ENCODE data around the gene ADAMTS6.

GRCh38 chr5:65359981-65360380, 121.7 kb downstream of the ADAMTS6 start:
- TF ChIP-seq, protein P1, sequence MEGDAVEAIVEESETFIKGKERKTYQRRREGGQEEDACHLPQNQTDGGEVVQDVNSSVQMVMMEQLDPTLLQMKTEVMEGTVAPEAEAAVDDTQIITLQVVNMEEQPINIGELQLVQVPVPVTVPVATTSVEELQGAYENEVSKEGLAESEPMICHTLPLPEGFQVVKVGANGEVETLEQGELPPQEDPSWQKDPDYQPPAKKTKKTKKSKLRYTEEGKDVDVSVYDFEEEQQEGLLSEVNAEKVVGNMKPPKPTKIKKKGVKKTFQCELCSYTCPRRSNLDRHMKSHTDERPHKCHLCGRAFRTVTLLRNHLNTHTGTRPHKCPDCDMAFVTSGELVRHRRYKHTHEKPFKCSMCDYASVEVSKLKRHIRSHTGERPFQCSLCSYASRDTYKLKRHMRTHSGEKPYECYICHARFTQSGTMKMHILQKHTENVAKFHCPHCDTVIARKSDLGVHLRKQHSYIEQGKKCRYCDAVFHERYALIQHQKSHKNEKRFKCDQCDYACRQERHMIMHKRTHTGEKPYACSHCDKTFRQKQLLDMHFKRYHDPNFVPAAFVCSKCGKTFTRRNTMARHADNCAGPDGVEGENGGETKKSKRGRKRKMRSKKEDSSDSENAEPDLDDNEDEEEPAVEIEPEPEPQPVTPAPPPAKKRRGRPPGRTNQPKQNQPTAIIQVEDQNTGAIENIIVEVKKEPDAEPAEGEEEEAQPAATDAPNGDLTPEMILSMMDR (IDR thresholded peaks at IDR 0.05) = no peak
- TF ChIP-seq POLR2A (IDR thresholded peaks at IDR 0.05) = no peak

Data from esophagus squamous epithelium (tissue), 4 donors.